ENCODE results near the gene NVL. TPM values are rescaled to one million over a fixed set of nuclear protein-coding genes. Genes with fewer than 3 reads are reported as not detected.

Gene NVL
- total and polyA plus RNA-seq, 2 experiments from 2014 or later, result 24.0 to 32.7 TPM

GRCh38 chr1:224201853-224202252, 128.1 kb downstream of the NVL start:
- DNase-seq (ENCODE audit: low read depth in 1 of 2, low spot score in 1 of 2), result no peak
- H3K4me3 ChIP-seq, result no peak overlapping the region
- no peaks in the 10 kb centered on the region for H3K36me3 ChIP-seq
- peaks cover 26% of the 10 kb centered on the region for H3K4me1 ChIP-seq (ENCODE audit: low read depth)
- TF ChIP-seq CTCF (IDR thresholded peaks at IDR 0.05; ENCODE audit: low read depth, low read length), result no peak
- H3K9me3 ChIP-seq (ENCODE audit: low read depth), result no peaks in the 10 kb centered on the region
- H3K27me3 ChIP-seq, result no peaks in the 10 kb centered on the region
- H3K27ac ChIP-seq, result no peak overlapping the region

GRCh38 chr1:224201383-224201782, 128.6 kb downstream of the NVL start:
- TF ChIP-seq CTCF (IDR thresholded peaks at IDR 0.05; ENCODE audit: low read depth, low read length), result no peak
- Histone ChIP-seq H3K36me3 (no peaks in the 10 kb centered on the region), H3K9me3 (ENCODE audit: low read depth) (no peaks in the 10 kb centered on the region), H3K4me3 (no peak overlapping the region), H3K27me3 (no peaks in the 10 kb centered on the region), H3K27ac (no peak overlapping the region), H3K4me1 (ENCODE audit: low read depth) (peaks cover 26% of the 10 kb centered on the region)
- no peak for DNase-seq (ENCODE audit: low read depth in 1 of 2, low spot score in 1 of 2)

GRCh38 chr1:224199679-224200078, 130.3 kb downstream of the NVL start:
- Histone ChIP-seq H3K4me3 (no peak overlapping the region), H3K27ac (no peak overlapping the region), H3K9me3 (ENCODE audit: low read depth) (no peaks in the 10 kb centered on the region), H3K4me1 (ENCODE audit: low read depth) (peaks cover 17% of the 10 kb centered on the region), H3K27me3 (no peaks in the 10 kb centered on the region), H3K36me3 (no peaks in the 10 kb centered on the region)
- no peak for DNase-seq (ENCODE audit: low read depth in 1 of 2, low spot score in 1 of 2)
- TF ChIP-seq CTCF (IDR thresholded peaks at IDR 0.05; ENCODE audit: low read depth, low read length), result no peak

- Histone ChIP-seq H3K36me3 (no peaks in the 10 kb centered on the region), H3K9me3 (ENCODE audit: low read depth) (no peaks in the 10 kb centered on the region), H3K27me3 (no peaks in the 10 kb centered on the region), H3K4me1 (ENCODE audit: low read depth) (peaks cover 6% of the 10 kb centered on the region), H3K27ac (no peak overlapping the region), H3K4me3 (no peak overlapping the region)
- TF ChIP-seq CTCF (IDR thresholded peaks at IDR 0.05; ENCODE audit: low read depth, low read length), result no peak
- DNase-seq (ENCODE audit: low read depth in 1 of 2, low spot score in 1 of 2), result no peak
Measured at GRCh38 chr1:224198572-224198971, 131.4 kb downstream of the NVL start.

- Histone ChIP-seq H3K27ac (no peak overlapping the region), H3K4me1 (ENCODE audit: low read depth) (no peaks in the 10 kb centered on the region), H3K9me3 (ENCODE audit: low read depth) (no peaks in the 10 kb centered on the region), H3K36me3 (peaks cover 7% of the 10 kb centered on the region), H3K27me3 (no peaks in the 10 kb centered on the region), H3K4me3 (no peak overlapping the region)
- no peak for TF ChIP-seq CTCF (IDR thresholded peaks at IDR 0.05; ENCODE audit: low read depth, low read length)
- DNase-seq (ENCODE audit: low read depth in 1 of 2, low spot score in 1 of 2), result no peak
Measured at GRCh38 chr1:224196813-224197600, 133.0 kb downstream of the NVL start.
